ENCODE data around the gene TMEM235.

Gene TMEM235

DNA sequence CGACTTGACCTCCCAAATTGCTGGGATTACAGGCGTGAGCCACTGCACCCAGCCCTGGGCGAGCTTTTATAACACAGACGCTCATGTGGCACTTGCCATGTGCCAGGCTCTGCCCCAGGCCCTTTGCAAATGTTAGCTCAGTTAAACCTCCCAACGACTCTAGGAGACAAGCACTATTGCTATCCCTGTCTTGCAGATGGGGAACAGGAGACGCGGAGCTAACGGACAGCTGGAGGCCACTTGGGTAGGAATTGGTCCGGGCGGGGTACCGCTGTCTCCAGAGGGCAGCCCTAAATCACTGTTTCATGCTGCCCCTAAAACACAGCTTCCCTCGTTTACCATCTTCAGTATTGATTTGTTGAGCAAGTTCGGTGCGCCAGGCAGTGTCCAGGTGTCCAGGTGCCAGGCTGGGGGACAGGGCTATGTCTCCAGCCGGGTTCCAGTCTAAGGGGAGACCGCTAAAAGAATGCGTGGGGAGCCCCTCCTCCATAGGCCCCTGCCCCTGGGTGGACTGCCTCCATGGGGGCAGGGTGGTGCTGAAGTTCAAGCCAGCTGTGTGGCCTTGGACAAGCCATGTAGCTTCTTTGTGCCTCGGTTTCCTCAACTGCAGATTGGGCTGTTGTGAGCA is 23.7 kb downstream of the TMEM235 start:
- DNase-seq (ENCODE audit: low spot score), result no peak

DNA sequence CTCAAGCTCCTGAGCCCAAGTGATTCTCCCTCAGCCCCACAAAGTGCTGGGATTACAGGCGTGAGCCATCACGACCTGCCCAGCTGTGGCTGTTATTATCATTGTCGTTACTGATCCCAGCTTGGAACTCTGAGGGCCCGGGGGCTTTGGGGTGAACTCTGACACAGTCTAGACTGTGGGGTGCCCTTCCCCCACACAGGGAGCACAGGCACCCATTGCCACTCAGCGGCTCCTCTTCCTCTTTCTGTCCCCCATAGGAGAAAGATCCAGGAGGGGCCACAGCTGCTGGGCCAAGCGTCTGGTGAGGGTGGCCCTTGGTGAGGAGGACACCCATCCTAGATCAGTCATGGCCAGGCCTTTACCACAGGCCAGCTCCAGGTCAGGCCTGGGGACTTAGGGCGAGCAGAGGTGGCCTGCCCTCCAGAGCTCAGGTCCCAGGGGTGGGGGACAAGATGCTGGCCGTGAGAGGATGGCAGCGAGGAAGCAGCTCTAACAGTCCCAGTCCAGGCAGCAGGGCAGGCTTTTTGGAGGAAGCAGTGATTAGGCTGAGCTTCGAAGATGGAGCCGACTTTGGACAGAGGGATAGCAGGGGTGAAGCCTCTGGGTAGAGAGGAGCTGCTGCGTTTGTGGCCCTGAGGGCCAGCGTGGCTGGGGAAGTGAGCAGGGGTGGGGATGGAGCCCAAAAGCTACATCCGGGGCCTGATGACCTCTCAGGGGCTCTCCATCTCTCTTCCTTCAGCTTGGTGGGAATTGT is 24.7 kb downstream of the TMEM235 start:
- DNase-seq (ENCODE audit: low spot score), result no peak

DNA sequence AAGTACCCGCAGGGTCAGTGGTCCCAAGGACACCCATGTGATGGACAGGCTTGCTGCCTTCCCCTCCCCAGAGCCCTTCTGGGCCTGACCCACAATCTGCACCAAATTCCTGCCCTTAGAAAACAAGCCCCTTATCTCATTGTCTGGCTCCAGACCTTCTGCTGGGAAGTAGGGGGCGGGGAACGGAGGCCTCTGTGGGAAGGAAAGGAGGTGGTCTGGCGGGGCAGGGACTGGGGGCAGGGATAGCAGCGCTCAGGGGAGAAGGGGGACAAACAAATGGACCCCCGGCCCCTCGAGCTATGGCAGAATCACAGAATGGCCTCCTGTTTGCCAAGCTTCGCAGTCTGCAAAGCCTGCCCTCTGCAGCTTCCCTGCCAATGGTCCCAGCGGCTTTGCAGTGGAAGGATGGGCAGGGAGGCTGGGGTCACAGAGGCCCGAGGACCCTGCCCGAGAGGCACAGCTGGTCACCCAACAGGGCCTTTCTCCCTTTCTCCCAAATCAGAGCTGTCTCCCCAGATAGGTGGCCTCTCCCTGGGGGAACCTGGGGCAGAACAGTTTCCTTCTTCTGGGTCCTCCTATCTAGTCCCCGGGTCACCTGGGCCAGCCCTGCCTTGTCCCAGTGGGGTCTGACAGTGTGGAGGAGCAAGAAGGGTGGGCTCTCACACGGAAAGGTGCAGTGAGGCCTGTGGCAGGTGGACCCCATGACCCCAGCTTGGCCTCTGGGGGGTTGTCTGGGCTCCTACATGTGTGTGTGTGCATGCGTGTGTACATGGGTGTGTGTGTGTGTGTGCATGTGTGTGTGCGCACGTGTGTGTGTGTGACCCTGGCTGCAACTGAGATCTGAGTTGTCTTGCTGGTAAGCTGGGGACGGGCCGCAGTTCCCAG is 25.5 kb downstream of the TMEM235 start:
- DNase-seq (ENCODE audit: low spot score), result no peak

DNA sequence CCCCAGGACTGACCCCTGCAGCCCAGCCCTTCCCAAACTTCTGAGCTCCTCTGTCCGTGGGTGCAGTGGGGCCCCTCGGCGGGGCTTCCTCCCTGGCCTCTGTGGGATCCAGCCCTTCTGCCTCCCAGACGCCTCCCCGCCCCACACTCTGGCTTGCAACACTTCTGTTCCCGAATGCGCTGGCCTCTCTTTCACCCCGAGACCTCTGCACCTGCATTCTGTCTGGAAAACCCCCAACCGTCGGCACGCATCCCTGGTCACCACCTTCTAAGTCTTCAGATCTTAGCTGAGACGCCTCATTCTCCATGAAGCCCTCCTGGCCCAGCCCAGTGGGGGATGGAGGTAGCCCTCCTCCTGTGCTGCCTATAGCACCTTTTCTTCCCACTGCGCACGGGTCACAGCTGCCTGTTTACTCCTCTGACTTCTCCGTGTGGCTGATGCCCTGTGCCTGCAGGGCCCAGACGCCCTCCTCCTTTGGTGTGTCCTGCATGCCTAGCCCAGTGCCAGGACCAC is 26.4 kb downstream of the TMEM235 start:
- no peak for DNase-seq (ENCODE audit: low spot score)

DNA sequence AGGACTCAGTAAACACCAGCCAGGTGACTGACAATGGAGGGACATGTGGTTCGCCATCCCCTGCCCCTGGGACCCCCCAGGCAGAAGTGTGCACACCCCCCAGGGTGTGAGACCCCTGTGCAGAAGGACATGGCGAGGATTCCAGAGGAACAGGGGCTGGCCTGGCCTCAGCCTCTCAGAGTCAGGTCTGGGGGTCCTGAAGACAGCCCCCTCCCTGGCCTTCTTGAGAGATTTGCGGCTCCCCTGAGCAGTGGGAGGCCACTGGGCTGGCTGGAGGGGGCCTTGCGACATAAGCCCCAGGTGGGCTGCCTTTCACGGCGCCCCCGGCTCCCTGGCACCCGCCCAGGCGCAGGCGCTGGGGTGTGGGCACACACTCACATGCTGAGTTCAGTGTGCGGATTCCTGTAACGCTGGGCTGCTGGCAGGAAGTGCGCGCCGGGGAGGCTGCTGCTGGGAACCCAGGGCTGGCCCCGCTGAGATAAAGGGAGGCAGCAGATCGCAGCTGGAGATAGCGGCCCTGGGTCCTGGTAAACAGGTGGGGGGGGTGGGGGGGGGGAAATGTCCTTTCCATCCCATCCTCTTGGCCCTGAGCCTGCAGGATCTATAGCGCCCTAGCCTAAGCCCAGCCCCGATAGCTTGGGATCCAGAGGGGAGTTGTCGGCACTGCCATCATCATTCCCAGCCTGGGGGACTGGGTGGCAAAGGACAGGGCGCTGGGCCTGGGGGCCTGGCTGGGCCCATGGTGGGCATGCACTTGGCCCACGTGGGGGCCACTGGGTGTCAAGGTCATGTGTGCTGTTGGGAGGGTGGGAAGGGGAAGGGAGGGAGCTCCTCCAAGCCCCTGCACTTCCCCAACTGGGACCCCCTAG is 27.1 kb downstream of the TMEM235 start:
- DNase-seq (ENCODE audit: low spot score), result no peak

DNA sequence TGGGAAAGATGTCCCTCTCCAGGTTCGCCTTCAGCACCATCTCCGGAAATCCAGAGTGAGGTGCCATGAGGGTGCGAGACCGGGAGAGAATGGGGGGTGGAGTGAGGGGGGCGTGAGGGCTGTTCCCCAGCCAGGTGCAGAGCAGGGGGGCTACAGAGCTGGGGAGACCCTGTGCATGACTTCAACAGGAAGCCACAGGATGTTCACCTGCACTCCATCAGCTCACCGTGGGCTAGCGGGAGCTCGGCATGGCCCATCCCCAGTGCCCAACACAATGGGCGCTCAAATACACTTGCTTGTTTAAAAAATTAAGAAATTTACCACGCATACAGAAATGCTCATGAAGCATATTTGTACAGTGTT is 27.7 kb downstream of the TMEM235 start:
- no peak for DNase-seq (ENCODE audit: low spot score)

DNA sequence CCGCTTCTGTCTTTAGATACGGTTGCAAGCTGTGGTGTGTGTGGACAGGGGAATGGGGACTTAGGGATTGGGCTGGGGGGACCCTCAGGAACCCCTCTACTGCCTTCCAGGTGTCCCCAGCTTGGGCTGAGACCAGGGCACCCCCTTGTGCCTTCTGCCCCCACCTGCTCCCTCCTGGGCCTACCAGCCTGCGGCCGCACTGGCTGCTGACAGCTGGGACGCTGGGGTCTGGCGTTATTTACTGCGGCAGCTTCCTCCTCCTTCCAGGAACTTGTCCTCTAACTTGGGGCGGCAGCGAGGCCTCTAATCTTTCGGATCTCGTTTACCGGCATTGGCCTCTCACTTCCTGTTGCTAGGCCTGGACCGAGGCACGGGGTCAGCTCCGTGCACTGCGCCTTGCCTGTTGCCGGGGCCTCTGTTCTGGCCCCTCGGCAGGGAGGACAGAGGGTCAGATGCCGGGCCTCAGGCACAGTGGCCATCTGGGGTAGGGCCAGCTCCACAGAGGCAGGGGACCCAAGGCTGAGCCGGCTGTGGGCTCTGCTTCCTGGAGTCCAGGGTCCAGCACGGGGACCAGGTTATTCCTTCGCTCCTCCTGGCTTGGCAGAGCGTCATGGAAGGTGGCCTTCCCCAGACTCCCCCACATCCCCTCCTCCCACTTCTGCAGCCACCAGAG is 31.8 kb downstream of the TMEM235 start:
- DNase-seq (ENCODE audit: low spot score), result no peak

DNA sequence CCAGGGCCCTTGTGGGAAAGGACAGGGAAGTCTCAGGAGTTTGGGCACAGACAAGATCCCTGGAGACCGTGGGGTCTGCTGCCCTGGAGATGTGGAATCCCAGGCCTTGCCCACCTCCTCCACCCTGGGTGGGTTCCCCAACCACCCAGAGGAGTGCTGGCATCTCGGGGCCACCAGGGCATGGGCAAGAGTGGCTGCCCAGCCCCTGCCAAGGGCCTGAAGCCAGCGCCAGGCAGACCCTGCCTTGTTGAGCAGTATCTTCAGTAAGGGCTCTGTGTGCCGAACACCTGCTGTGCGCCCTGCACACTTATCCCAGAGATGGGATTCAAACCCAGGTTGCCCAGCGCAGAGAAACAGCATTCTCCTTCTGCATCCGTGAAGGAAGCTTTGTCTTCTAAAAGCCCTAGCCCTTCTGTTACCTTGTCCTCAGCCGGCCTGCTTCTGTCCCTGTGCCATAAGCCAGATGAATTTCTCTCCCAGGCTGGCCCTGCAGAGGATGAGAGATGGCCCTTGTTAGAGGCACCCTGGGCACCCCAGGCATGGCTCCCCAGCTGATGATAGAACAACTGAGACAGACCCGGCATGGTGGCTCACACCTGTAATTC is 32.4 kb downstream of the TMEM235 start:
- no peak for DNase-seq (ENCODE audit: low spot score)

DNA sequence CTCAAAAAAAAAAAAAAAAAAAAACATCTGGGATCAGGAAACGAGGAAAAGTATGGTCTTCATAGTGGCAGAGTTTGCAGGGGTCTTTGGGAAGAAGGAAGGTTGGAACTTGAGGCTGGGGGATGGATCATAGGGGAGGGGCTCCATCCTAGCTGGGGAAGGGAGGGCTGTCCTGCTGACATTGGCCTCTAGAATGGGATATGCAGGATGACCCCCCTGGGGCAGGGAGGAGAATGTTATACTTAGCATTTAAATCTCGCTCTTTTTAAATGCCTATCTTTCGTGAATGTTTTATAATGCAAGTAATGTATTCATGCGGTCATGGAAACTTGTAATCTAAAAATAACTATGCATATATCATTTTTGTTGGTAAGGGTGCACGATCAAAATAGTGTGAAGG is 33.2 kb downstream of the TMEM235 start:
- no peak for DNase-seq (ENCODE audit: low spot score)

DNA sequence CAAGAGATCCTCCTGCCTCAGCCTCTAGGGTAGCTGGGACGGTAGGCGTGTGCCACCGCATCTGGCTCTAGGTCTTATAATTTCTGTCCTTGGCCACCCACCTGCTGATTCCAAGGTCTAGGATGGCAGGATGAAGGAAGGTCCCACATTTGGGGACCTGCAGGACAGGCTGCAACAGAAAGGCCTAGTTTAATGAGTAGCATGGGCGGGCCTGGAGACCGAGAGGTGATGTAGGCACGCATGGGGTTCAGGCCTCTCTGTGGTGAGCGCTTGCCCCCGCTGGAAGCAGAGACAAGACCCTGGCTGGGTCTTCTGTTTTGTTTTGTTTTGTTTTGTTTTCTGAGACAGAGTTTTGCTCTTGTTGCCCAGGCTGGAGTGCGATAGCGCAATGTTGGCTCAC is 33.7 kb downstream of the TMEM235 start:
- DNase-seq (ENCODE audit: low spot score), result no peak

DNA sequence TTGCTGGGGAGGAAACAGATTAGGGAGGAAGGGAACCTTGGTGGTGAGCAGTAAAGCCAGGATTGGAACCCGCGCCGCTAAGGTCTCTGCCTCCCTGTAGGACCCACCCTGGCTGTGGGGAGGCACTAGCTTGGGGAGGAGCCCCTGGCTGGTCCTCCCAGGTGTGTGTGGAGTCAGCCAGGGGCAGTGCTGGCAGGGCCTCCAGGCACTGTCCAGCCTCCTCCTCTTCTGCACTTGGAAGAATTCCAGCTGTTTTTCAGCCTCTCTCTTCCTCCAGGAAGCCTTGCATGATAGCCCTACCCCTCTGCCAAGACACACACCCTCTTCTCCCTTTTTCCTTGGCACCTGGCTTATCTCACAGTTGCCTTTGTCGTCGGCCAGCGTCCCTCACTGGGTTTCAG is 34.8 kb downstream of the TMEM235 start:
- DNase-seq (ENCODE audit: low spot score), result no peak

DNA sequence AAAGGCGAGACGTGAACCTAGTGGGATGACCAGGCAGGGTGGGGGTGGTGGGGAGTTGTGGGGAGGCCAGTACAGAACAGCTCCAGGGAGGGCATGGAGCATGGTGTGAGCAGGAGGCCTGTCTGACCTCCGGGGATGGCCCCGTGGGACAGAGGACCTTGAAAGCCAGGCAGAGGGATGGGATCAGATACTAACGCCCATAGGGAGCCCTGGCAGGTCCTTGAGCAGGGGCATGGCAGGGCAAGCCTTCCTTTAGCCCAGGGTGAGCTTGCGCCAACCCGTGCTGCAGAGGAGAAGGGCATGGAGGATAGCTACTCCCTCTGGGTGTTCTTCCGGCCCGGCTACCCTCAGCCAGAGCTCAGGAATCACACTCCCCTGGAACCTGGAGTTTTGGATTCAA is 35.3 kb downstream of the TMEM235 start:
- no peak for DNase-seq (ENCODE audit: low spot score)

DNA sequence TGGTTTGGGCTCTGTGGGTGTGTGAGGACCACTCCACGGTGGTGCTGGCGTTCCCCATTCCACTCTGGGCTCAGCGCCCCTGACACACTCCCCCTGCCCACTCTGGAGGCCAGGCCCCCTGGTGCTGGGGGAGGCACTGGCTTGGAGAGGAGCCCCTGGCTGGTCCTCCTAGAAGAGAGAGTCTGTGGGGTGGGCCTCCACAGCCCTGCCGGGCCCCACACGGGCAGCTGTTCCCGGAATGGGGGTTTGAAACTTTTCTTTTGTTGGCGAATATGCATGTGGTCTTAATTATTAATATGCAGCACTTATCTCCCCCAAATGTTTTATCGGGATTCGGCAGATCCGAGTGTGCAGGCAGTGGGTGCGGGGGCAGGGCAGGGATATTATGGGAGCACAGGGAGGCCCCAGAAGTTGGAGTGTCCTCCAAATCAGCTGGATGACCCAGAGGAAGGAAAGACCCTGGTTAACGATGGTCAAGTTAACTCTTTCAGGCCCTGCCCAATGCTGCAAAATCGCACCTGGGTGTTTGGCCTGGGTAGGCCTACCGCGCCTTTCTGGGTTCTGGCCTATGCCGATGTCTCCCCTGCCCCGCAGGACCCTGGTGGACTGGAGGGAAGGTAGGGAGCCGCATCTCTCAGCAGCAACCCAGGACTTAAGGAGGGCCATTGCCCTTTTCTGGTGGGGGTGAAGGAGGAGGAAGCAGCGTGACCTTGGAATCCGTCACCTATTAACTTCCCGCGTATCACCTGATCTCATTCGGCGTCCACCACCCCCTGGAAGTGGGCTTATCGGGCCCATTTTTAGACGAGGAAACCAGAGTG is 36.0 kb downstream of the TMEM235 start:
- DNase-seq (ENCODE audit: low spot score), result no peak

DNA sequence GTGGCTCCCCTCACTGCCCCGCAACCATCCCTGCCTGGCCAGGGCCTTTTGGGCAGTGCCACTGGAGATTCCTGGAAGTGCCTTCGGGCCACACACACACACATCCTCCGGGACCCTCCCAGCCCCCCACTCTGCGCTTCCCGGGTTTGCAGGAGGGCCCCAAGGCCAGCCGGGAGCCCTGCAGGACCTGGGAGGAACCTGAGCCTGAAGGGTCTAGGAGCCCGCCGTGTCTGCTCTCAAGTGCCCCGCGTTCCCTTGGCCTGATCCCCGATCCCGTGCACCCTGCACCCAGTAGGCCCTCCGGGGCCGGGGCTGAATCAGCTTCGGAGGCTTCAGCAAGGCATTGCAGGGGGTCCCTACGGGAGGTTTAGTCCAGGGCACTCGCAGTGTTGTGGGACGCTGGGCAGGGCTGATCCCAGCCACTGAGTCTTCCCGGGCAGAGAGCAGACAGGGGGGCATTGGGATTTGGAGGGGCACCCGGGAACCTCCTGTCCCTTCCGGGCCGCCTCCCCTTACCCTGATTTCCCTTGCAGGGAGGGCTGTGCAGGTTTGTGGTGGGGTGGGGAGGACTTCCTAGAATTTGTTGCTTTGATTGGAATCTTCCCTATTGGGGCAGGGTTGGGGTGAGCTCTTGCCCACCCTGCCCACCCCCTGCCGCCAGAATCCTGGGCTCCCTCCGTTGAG is 36.9 kb downstream of the TMEM235 start:
- DNase-seq (ENCODE audit: low spot score), result no peak

DNA sequence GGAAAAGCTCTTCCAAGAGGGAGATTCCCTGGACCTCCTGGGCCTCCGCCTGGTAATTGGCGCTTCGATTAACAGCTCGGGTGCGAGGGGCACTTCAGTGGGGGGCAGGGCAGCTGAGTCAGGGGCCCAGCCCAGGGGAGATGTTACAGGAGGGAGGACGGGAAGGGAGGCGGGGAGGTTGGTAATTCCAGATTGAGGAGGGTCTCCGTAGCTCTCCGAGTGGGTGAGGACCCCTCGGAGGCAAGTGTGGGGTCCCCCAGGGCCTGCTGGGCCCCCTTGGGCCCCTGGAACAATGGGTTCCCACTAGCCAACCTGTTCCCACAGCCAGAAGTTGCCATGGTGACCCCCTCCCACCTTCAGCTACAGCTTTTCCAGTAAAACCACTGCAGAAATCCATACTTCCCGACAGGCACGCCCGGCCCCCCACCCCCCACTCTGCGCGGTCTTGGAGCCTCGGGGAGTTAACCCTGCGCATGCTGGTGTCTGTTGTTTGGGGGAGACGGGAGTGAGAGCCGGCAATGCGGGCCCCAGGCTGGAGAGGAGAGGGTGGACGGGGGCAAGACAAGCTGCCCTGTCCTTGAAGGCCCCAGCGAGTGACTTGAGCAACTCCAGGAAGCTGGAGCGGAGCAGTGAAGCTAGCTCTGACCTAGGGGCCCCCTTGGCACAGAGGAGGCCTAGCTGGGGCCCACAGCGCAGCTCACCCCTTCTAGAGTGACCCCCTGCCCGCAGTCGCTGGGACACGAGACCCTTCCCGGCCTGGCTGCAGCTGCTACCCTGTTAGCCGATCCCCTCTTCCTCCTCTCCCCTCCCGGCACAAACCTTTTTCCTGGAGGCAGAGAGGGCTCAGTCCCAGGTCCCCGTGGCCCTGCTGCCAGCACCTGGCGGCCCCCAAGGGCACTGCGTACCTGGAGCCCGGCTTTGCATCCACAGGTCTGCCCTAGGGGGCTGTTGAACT is 37.8 kb downstream of the TMEM235 start:
- no peak for DNase-seq (ENCODE audit: low spot score)

DNA sequence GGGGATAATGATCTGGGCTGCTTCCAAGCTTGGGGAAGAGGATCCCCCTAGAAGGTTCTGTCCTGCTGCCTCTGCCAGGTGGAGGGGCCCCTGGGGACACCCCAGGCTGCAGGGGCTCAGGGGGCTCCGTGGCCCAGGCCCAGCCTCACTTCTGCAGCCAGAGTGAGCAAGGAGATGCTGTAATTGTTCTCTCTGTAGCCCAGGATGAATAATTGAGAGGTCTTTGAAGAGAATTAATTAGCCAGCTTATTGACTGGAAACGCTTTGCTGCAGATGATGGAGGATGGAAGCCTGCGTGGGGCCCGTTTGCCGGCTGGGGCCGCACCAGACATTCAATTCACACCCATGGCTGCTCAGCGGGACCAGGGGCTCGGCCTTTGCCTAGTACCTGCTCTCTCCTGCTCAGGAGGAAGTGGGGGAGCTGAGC is 38.5 kb downstream of the TMEM235 start:
- no peak for DNase-seq (ENCODE audit: low spot score)

DNA sequence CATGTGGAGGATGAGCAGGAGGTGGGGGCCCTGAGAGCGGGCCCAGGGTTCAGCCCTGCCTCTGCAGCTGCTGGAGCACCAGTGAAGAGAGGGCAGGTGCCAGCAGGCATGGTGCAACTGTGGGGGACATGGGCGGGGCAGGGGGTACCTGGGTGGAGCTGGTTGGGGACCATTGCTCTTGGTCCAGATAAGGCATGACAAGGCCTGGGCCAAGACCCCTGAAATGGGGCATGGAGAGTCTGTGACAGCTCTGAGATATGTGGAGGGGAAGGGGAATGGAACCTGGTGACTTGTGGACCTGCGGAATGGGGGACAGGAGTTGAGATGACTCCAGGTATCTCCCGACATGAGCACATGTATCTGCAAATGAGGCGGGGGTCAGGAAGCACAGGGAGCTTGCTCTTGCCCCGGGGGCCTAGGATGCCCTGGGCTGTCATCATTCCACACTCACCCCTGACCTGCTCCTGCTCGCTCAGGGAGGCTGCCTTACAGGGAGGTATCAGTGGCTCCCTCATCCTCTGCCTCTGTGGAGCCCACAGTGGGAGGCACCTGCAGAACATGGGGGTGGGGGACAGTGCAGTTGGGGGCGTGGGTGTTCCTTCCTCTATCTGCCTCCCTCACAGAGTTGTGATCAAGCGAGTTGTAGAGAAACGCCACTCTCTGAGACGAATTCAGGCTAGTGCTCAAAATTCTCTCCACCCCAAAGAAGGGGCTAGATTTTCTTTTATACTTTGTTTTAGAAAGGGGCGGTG is 40.2 kb downstream of the TMEM235 start:
- no peak for DNase-seq (ENCODE audit: low spot score)

All from RKO (cell line).